GM21717 (cell line): Measurements from ENCODE around the gene MAZ.

Experiments
- ATAC-seq: cut with Tn5 transposase; IDR thresholded peaks from one replicate; pipeline ENCODE4 v1.9.1; 2021; ENCODE audit warnings: mild to moderate bottlenecking, moderate library complexity; ENCODE audit not compliant: unreplicated experiment

MAZ gene

GRCh38 chr16:29809031-29809747 lies 2.9 kb downstream of the MAZ start:
- no peak for ATAC-seq

GRCh38 chr16:29809850-29810698 lies 3.7 kb downstream of the MAZ start:
- no peak for ATAC-seq

GRCh38 chr16:29810699-29811169 lies 4.4 kb downstream of the MAZ start:
- no peak for ATAC-seq

- no peak for ATAC-seq
Observed at GRCh38 chr16:29811170-29811895, 5.0 kb downstream of the MAZ start.

- no peak for ATAC-seq
Observed at GRCh38 chr16:29811896-29812665, 5.8 kb downstream of the MAZ start, which contains the start of gene PRRT2. PRRT2 (plus strand) TSS chr16:29812193; CDS start chr16:29813055, 862 bp downstream.

GRCh38 chr16:29812754-29813643 lies 6.7 kb downstream of the MAZ start:
- no peak for ATAC-seq

- ATAC-seq: no peak
Observed at GRCh38 chr16:29813644-29814562, 7.6 kb downstream of the MAZ start.

- ATAC-seq: no peak
Observed at GRCh38 chr16:29814592-29814991, 8.3 kb downstream of the MAZ start.

- ATAC-seq: no peak
Observed at GRCh38 chr16:29815032-29815721, 8.8 kb downstream of the MAZ start.

GRCh38 chr16:29815793-29816693 lies 9.7 kb downstream of the MAZ start, which contains the start of gene PAGR1:
PAGR1 (plus strand) TSS chr16:29816152; CDS start chr16:29816526, 374 bp downstream.
- peak; percentile 44 for ATAC-seq

GRCh38 chr16:29816694-29817441 lies 10.5 kb downstream of the MAZ start:
- peak; percentile 6 for ATAC-seq

- ATAC-seq: no peak
Observed at GRCh38 chr16:29818082-29818481, 11.8 kb downstream of the MAZ start.

GRCh38 chr16:29819506-29819905 lies 13.2 kb downstream of the MAZ start:
- no peak for ATAC-seq

- ATAC-seq: no peak
Observed at GRCh38 chr16:29820271-29820701, 14.0 kb downstream of the MAZ start, which contains the start of gene MVP. MVP (plus strand) TSS chr16:29820462; CDS start chr16:29830550, 10,088 bp downstream.

GRCh38 chr16:29820730-29821642 lies 14.7 kb downstream of the MAZ start:
- ATAC-seq: no peak
